GM19351 (cell line): Measurements from ENCODE around the gene TTC38.

Experiments used
- ATAC-seq: cut with Tn5 transposase; IDR thresholded peaks from one replicate; pipeline ENCODE4 v1.9.1; 2021; ENCODE audit warnings: mild to moderate bottlenecking, moderate library complexity; ENCODE audit not compliant: unreplicated experiment

The TTC38 gene

GRCh38 chr22:46267431-46268279 is at the start of gene TTC38:
Gene TTC38, plus strand, starts transcription at chr22:46268008. Its CDS starts 32 bp downstream, at chr22:46268040.
- ATAC-seq: peak; percentile 64

GRCh38 chr22:46219636-46220035 is 48.2 kb upstream of the TTC38 start:
- ATAC-seq: no peak

GRCh38 chr22:46220921-46221320 is 46.9 kb upstream of the TTC38 start:
- no peak for ATAC-seq

DNA sequence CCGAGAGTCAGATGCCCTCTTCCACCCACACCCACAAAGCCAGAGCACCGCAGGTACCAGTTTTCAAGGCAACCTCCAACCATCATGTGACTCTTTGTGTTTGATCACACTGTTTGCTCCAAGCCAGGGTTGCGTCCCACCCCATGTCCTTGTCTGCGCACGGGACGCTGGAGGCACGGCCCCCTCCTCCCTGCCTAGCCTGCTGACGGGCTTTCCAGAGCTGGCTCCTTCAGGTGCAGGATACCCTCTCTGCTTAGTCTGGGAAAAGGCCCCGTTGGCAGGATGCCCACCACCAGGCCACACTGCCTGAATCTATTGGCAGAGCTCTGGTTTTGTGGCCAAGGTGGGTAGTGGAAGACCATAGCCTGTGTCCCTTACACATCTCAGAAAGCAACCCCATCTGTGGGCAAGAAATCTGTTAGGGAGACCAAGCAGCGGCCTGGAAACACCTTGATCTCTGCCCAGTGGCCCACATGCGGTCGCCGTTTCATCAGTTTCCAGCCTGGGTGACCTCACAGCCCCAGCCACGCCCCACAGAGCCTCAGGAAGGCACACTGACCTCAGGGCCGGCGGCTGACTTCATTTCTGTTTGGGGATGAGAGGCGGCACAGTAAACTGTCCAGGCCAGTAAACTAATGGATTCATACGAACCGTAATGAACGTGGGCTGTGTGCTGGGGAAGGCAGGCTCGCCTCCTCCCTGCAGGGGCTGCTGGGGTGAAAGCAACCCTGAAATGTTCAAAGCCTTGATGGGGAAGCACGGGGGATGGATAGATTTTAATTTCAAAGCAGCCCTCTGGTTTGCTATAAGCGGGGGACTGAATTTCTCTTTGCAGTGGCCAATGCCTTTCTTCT is 43.5 kb upstream of the TTC38 start:
- ATAC-seq: no peak

DNA sequence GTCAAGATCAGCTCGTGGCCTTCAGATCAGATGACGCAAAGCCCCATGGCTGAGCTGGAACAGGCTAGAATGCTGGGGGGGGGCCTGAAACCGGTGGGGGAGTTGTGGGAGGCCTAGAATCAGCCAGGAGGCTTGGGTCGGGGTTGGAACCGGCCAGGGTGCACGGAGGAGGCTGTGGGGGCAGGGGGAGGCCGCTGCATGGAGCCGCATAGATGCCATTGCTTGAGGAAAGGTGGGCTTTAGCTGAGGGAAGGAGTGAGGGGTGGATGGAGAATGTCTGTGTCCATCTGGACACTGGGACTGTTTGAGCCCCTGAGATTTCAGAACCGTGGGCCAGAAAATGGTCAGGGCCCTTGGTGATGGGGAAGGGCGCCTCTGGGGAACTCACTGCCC is 42.9 kb upstream of the TTC38 start:
- no peak for ATAC-seq

DNA sequence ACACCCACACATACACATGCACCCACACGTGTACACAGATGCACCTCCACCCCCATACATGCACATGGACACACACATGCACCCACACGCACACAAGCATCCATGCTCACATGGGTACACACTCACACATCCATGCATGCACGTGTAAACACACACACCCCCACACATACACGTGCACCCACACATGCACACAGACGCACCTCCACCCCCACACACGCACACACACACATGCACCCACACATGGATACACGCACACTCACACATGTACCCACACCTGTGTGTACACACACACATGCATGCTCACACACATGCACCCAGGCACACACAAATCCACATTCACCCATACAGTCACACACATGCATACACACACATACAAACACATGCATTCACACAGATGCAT is 42.2 kb upstream of the TTC38 start:
- ATAC-seq: no peak

- no peak for ATAC-seq
These were observed 41.2 kb upstream of the TTC38 start for GRCh38 chr22:46226577-46226976.

- no peak for ATAC-seq
These were observed 38.1 kb upstream of the TTC38 start for GRCh38 chr22:46229701-46230100.

DNA sequence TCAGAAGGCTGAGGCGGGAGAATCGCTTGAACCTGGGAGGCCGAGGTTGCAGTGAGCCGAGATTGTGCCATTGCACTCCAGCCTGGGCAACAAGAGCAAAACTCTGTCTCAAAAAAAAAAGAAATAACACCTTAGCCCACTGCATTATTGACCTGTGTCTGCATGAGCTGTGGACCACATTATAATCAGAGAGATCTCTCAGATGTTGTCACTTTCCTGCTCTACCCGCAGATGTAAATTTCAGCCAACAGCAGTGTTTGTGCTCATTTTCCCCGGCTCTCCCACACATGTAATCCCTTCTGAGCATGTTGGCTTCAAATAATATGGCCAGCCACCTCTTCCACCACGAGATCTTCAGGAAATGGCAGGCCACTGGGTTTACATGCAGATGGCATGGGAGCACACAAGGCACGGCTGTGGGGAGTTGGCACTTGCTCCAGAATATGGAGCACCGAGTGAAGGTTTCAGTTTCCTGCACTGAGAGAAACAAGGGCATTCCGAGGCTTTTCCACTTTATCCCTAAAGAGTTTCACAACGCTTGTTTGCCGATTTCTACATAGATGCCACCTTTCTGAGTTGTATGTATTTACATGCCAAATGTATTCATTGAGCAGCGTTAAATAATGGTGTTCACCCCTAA is 37.4 kb upstream of the TTC38 start:
- no peak for ATAC-seq

GRCh38 chr22:46233231-46233630 is 34.6 kb upstream of the TTC38 start:
- no peak for ATAC-seq

GRCh38 chr22:46234969-46235368 is 32.8 kb upstream of the TTC38 start:
- no peak for ATAC-seq

- no peak for ATAC-seq
These were observed 30.2 kb upstream of the TTC38 start for GRCh38 chr22:46237453-46238124.

DNA sequence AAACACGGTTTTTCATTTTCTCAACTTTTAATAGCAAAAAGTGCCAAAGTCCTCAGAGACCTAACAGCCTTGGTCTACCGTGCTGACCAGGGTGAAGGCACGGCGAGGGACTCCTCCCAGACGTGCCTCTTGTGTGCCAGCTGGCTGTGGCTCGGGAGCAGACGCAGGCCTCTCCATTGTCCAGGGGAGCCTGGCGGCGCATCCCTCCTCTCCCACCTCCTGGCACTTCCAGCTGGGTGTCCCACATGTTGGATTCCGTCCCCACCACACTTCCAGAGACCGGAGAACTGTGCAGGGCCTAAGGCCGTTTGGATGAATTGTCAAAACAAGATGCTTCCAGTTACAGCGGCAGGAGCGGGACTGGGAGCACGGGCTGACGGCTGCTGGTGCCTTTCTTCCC is 29.3 kb upstream of the TTC38 start:
- no peak for ATAC-seq

DNA sequence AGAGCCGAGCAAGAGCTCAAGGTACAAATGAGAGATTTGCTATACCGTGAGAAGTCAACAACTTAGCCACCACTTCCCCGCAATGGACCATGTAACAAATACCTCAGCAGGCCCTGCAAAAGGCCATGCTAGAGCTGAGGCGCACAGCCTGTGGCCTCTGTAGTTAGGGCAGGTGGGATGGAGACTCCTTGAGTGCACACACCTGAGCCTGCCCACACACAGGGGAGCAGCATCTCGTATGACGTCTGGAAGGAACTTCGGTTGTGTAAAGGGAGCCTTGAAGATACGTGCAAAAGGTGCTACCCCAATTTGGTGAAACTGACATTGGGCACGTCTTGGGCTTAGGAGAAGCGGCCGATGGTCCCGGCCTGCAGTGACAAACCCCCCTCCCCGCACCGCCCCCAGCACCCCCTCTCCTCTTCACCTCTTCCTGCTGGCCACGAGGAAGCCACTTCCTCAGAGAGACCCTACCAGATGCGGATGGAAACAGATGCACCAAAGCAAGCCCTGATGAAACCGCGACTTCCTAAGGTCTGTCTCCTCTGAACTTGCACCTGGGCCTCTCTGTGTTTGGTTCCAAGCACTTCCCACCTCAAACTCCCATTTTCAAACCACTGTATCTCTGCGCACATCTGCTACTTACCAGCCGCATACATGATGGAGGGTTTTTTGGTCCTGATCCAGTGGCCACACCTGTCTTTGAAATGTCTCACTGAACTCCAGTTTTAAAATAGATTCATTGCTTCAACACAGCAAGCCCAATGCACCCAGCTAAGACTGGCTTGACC is 28.4 kb upstream of the TTC38 start:
- no peak for ATAC-seq

- ATAC-seq: no peak
These were observed 27.7 kb upstream of the TTC38 start for GRCh38 chr22:46240073-46240472.

DNA sequence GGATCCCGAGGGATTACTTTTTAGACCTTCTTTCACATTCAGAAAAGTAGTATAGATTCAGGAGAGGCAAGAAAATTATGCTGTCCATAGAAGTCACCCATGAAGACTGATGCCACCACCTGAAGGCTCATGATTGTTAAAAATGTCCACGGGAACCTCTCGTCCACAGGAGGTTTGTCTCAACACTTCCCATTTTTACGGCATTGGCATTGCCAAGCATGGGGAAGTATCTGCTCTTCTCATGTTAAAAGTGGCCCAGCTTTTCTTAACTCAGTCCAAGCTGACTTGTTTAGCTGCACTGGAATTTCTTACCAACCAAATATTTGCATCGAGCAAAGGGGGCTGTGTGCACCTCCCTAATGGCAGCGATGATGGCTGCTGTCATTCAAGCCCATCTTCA is 27.3 kb upstream of the TTC38 start:
- no peak for ATAC-seq

GRCh38 chr22:46240907-46241306 is 26.9 kb upstream of the TTC38 start:
- ATAC-seq: no peak

GRCh38 chr22:46241396-46242007 is 26.3 kb upstream of the TTC38 start:
- ATAC-seq: no peak

DNA sequence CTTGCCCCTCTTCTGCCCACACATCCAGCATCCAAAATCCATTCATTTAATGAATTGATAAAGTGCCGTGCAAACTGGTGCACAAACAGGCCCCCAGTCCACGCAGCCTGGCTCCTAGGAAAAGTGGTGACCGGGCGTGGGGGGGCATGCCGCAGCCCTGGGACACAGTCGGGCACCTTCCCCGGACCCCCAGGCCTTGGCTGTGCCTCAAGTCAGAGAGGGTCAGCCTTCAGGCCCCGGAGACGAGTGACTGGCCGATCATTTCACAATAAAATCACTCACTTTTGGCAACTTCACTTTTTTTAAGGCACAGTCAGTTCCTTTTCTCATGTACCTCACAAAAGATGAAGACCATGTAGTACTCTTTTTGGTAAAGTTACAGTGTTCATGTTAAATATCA is 25.7 kb upstream of the TTC38 start:
- ATAC-seq: no peak

DNA sequence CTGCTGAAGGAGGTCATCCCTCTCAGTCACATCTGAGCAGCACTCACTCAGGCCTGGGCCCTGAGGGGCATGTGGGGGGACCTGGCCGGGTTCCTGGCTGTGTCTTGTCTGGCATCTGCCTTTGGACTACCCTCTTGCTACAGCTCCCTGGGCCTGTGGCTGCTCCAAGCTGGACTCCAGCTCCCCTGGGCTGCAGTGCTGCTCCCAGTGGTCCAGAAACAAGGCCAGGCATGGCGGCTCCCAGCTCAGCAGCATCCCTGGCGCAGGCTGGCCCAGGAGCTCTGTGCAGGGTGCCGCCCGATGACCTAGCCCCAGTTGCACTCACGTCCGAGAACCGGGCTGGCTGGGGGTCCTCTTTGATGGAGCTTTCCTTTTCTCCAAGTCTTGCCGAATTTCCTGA is 23.0 kb upstream of the TTC38 start:
- no peak for ATAC-seq
